HL-60 (cell line): Measurements from ENCODE around the gene ANKRD27.
"Not testable (repeated sequence)": the region's sequence is repeated elsewhere in the genome, so short reads cannot be mapped to it uniquely, and the experiment has no call there.

Source experiments
- DNase-seq, 2 experiments: peaks; one replicate each; pipeline ENCODE4 v3.0.0-alpha.2; 2010 to 2020; ENCODE audit warnings: low read depth in 1 of 2, low spot score in 1 of 2
- H3K27ac ChIP-seq: fragments of 250-450 bp; sonication (Bioruptor Pico); replicated peaks from 2 replicates; pipeline ENCODE4 v1.5.1; 2020; ENCODE audit warnings: mild to moderate bottlenecking, moderate library complexity
- H3K27me3 ChIP-seq: fragments of 250-450 bp; sonication (Bioruptor Pico); 2 replicates; pipeline ENCODE4 v1.5.1; 2021; ENCODE audit warnings: mild to moderate bottlenecking, moderate library complexity; ENCODE audit not compliant: insufficient read depth, poor library complexity, severe bottlenecking
- H3K4me3 ChIP-seq: replicated peaks from 2 replicates; pipeline ENCODE4 v1.5.1; 2011; ENCODE audit warnings: mild to moderate bottlenecking, control low read depth, low read length; ENCODE audit not compliant: insufficient read depth
- GABPA ChIP-seq: IDR thresholded peaks from 2 replicates; pipeline ENCODE4 v1.6.1; 2012; ENCODE audit warnings: low read depth
- POLR2AphosphoS5 ChIP-seq: IDR thresholded peaks from 2 replicates; pipeline ENCODE4 v1.6.1; 2012; ENCODE audit warnings: low read depth
- REST ChIP-seq: IDR thresholded peaks from 2 replicates; pipeline ENCODE4 v1.6.1; 2012; ENCODE audit warnings: low read depth; ENCODE audit not compliant: insufficient replicate concordance
- SPI1 ChIP-seq: IDR thresholded peaks from 2 replicates; pipeline ENCODE4 v1.6.1; 2012; ENCODE audit warnings: low read depth, mild to moderate bottlenecking, borderline replicate concordance
- TF ChIP-seq, protein P1 (sequence below): IDR thresholded peaks from one replicate; pipeline ENCODE4 v1.5.1; 2011; ENCODE audit warnings: low read length, control low read depth, inconsistent platforms; ENCODE audit not compliant: insufficient read depth

ANKRD27 gene

DNA sequence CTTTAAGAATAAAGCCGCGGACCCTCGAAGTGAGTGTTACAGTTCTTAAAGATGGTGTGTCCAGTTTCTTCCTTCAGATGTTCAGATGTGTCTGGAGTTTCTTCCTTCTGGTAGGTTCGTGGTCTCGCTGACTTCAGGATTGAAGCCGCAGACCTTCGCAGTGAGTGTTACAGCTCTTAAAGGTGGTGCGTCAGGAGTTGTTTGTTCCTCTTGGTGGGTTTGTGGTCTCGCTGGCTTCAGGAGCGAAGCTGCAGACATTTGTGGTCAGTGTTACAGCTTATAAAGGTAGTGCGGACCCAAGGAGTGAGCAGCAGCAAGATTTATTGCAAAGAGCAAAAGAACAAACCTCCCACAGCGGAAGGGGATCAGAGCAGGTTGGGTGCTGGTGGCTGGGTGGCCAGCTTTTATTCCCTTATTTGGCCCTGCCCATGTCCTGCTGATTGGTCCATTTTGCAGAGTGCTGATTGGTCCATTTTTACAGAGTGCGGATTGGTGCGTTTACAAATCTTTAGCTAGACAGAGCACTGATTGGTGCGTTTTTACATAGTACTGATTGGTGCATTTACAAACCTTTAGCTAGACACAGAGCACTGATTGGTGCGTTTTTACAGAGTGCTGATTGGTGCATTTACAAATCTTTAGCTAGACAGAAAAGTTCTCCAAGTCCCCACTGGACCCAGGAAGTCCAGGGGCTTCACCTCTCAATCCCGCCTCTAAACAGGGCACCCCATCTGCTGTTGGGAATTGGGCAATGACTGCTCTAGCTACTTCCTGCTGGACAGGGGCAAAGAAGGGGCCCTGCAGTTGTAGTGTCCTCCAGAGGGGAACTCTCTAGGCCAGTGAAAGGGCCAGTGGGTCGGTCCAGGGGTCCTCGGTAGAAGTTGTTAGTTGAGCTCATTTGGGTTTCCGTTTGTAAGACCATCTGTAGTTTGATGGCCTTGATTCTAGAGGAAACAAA, 18.4 kb upstream of the ANKRD27 start:
- H3K27me3 ChIP-seq: not testable (repeated sequence)
- peak overlapping the region; percentile 96 for H3K27ac ChIP-seq
- peak; percentile 82 to 93 for DNase-seq
- TF ChIP-seq REST (peak; percentile 63), SPI1 (0 out of 2 replicates have a peak, but pooled peaks have one; percentile 2), GABPA (0 out of 2 replicates have a peak, but pooled peaks have one; percentile 11)
- peak overlapping the region; percentile 71 for H3K4me3 ChIP-seq

GRCh38 chr19:32692727-32693061, 17.7 kb upstream of the ANKRD27 start:
- TF ChIP-seq REST (no peak), POLR2AphosphoS5 (no peak), GABPA (no peak), SPI1 (no peak)
- TF ChIP-seq, protein P1, sequence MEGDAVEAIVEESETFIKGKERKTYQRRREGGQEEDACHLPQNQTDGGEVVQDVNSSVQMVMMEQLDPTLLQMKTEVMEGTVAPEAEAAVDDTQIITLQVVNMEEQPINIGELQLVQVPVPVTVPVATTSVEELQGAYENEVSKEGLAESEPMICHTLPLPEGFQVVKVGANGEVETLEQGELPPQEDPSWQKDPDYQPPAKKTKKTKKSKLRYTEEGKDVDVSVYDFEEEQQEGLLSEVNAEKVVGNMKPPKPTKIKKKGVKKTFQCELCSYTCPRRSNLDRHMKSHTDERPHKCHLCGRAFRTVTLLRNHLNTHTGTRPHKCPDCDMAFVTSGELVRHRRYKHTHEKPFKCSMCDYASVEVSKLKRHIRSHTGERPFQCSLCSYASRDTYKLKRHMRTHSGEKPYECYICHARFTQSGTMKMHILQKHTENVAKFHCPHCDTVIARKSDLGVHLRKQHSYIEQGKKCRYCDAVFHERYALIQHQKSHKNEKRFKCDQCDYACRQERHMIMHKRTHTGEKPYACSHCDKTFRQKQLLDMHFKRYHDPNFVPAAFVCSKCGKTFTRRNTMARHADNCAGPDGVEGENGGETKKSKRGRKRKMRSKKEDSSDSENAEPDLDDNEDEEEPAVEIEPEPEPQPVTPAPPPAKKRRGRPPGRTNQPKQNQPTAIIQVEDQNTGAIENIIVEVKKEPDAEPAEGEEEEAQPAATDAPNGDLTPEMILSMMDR: no peak
- peak overlapping the region; percentile 96 for H3K27ac ChIP-seq
- peak in 1 of 2 experiments; percentile 24 for DNase-seq
- H3K27me3 ChIP-seq: no peaks in the 10 kb centered on the region
- peak overlapping the region; percentile 71 for H3K4me3 ChIP-seq

DNA sequence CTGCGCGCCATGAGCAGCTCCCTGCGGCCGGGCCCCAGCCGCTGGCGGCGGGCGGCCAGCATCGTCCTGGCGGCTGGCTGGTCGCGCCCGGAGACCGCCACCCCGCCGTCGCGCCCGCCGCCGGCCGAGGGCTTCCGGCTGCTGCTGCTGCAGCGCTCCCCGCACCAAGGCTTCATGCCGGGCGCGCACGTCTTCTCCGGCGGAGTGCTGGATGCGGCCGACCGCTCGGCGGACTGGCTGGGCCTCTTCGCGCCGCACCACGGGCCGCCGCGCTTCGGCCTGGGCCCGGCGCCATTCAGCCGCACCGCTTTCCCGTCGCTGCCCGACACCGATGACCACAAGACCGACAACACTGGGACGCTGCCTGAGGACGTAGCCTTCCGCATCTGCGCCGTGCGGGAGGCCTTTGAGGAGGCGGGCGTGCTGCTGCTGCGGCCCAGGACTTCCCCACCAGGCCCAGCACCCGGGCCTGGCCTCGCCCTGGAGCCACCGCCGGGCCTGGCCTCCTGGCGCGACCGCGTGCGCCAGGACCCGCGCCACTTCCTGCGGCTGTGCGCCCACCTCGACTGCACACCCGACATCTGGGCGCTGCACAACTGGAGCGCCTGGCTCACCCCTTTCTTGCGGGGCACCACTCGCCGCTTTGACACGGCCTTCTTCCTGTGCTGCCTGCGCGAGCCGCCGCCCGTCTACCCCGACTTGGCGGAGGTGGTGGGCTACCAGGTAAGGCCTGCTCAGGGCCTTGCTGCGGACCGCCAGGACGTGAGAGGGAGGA, 17.2 kb upstream of the ANKRD27 start:
- H3K4me3 ChIP-seq: peak overlapping the region; percentile 71
- TF ChIP-seq POLR2AphosphoS5: peak; percentile 48; the same call in 1 of the 2 replicates
- no peak for TF ChIP-seq REST
- peak; percentile 42; the same call in 1 of the 2 replicates for TF ChIP-seq SPI1
- TF ChIP-seq GABPA: no peak
- H3K27ac ChIP-seq: peak overlapping the region; percentile 96
- DNase-seq: peak; percentile 75 to 77
- H3K27me3 ChIP-seq: no peaks in the 10 kb centered on the region
